Prostate gland (tissue), 2 donors: ENCODE data around the gene PES1. TPM values are rescaled to one million over a fixed set of nuclear protein-coding genes. Genes with fewer than 3 reads are reported as not detected.

ENCODE experiments used
- DNase-seq: peaks from one replicate; pipeline ENCODE4 v3.0.0-alpha.2; 2019; ENCODE audit warnings: low spot score
- H3K27ac ChIP-seq, 2 donors: fragments of 200-600 bp; sonication (generic); 2 replicates each; pipeline ENCODE4 v1.5.1; 2017 to 2019
- H3K27me3 ChIP-seq: fragments of 200-600 bp; sonication (generic); replicated peaks from 2 replicates; pipeline ENCODE4 v1.5.1; 2019; ENCODE audit not compliant: insufficient read depth
- H3K36me3 ChIP-seq, 2 donors: fragments of 200-600 bp; sonication (generic); 1 replicate in 1 of 2; 2 replicates in 1 of 2; pipeline versions ENCODE4 v1.5.1 to v1.8.1; 2017 to 2019
- H3K4me1 ChIP-seq: fragments of 200-600 bp; sonication (generic); replicated peaks from 2 replicates; pipeline ENCODE4 v1.5.1; 2019
- H3K4me3 ChIP-seq, 2 donors: fragments of 200-600 bp; sonication (generic); 2 replicates each; pipeline ENCODE4 v1.5.1; 2017 to 2019
- H3K9me3 ChIP-seq: fragments of 200-600 bp; sonication (generic); 2 replicates; pipeline ENCODE4 v1.5.1; 2017
- POLR2A ChIP-seq: fragments of 450-650 bp; IDR thresholded peaks from one replicate; pipeline ENCODE4 v1.6.1; 2016; ENCODE audit warnings: antibody characterized with exemption, mild to moderate bottlenecking
- POLR2AphosphoS5 ChIP-seq: sonication (generic); formaldehyde crosslinking; IDR thresholded peaks from one replicate; pipeline ENCODE4 v1.6.1; 2017; ENCODE audit warnings: antibody characterized with exemption
- WGBS: methylation state at CpG from one replicate; pipeline ENCODE4 v1.1.5; 2018; 5-methylcytosine and 5-hydroxymethylcytosine counted together
- intact Hi-C: fragments of 100-400 bp; cut with DNase I; formaldehyde crosslinking; loops from one replicate; pipeline ENCODE4 v1.14.2; 2022
- total RNA-seq, 2 donors: library from RNA; depleted of rRNA; stranded (reverse); fragments of >200 nt; gene quantifications; one replicate each; pipeline ENCODE4 v1.1.0, GENCODE V29; 2016
- TF ChIP-seq, protein P1 (sequence below), 4 experiments: fragments of 200-600 bp in 2 of 4; fragments of 450-650 bp in 2 of 4; sonication (generic) in 2 of 4; IDR thresholded peaks; 1 replicate in 3 of 4; 2 replicates in 1 of 4; pipeline ENCODE4 v1.5.1; 2016 to 2019; ENCODE audit warnings: antibody characterized with exemption in 4 of 4, mild to moderate bottlenecking in 2 of 4, moderate library complexity in 2 of 4

The PES1 gene
- total RNA-seq, 2 donors from 2014 or later, result 41.1 to 79.5 TPM

DNA sequence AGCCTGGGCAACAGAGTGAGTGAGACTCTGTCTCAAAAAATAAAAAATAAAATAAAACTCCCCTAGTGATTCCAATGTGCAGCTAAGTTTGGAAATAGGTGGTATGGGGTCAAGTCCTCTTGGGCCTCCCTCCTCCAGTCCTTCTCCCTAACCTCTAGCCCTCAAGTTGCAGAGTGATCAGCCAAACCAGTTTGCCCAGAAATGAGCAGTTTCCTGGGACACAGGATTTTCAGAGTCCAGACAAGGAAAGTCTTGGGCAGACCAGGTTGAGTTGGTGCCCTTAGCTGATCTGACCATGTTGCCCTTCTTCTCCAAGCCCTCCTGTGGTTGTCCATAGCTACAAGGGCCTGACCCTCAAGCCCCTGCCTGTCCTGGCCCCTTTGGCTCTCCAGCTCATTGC lies 23.2 kb upstream of the PES1 start:
- H3K4me3 ChIP-seq, result no peak overlapping the region
- H3K4me1 ChIP-seq, result no peaks in the 10 kb centered on the region
- DNase-seq, result no peak
- H3K36me3 ChIP-seq, result no peaks in the 10 kb centered on the region
- TF ChIP-seq POLR2AphosphoS5 (no peak), POLR2A (no peak)
- TF ChIP-seq, protein P1, sequence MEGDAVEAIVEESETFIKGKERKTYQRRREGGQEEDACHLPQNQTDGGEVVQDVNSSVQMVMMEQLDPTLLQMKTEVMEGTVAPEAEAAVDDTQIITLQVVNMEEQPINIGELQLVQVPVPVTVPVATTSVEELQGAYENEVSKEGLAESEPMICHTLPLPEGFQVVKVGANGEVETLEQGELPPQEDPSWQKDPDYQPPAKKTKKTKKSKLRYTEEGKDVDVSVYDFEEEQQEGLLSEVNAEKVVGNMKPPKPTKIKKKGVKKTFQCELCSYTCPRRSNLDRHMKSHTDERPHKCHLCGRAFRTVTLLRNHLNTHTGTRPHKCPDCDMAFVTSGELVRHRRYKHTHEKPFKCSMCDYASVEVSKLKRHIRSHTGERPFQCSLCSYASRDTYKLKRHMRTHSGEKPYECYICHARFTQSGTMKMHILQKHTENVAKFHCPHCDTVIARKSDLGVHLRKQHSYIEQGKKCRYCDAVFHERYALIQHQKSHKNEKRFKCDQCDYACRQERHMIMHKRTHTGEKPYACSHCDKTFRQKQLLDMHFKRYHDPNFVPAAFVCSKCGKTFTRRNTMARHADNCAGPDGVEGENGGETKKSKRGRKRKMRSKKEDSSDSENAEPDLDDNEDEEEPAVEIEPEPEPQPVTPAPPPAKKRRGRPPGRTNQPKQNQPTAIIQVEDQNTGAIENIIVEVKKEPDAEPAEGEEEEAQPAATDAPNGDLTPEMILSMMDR (IDR thresholded peaks at IDR 0.05), result no peak
- no peaks in the 10 kb centered on the region for H3K27me3 ChIP-seq
- intact Hi-C loops, result no loop called here
- no peaks in the 10 kb centered on the region for H3K9me3 ChIP-seq
- H3K27ac ChIP-seq, result no peak overlapping the region

DNA sequence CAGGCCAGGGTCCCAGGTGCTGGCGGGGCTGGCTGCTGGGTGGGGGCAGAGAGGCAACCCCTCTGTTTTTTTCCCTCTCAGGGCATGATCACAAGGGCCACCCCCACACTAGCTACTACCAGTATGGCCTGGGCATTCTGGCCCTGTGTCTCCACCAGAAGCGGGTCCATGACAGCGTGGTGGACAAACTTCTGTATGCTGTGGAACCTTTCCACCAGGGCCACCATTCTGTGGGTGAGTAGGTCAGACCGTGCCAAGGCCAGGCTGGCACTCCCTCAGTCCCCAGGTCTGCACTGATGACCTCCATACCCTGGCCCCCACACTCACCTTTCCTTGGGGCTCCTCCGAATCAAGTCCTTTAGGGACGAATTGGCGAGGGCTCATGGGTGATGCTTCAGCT lies 22.6 kb upstream of the PES1 start:
- no peaks in the 10 kb centered on the region for H3K4me1 ChIP-seq
- intact Hi-C loops, result no loop called here
- H3K9me3 ChIP-seq, result no peaks in the 10 kb centered on the region
- WGBS, result 89% methylated on average over 6 of the region's 7 CpGs
- H3K4me3 ChIP-seq, result no peak overlapping the region
- TF ChIP-seq, protein P1 (IDR thresholded peaks at IDR 0.05), result no peak
- no peaks in the 10 kb centered on the region for H3K27me3 ChIP-seq
- H3K27ac ChIP-seq, result no peak overlapping the region
- H3K36me3 ChIP-seq, result no peaks in the 10 kb centered on the region
- DNase-seq, result no peak

DNA sequence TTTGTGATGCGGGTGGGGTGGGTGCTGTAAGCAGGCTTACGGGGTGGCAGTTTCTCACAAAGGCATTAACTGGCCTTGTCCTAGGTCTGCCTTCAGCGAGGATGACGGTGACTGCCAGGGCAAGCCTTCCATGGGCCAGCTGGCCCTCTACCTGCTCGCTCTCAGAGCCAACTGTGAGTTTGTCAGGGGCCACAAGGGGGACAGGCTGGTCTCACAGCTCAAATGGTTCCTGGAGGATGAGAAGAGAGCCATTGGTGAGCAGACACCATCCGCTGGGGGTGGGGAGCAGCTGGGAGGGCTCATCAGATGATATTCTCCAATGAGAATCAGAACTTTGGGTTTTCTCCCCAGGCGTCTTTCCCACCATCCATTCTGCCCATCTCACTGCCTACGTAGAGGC lies 21.1 kb upstream of the PES1 start:
- no peak overlapping the region for H3K27ac ChIP-seq
- intact Hi-C loops, result no loop called here
- H3K36me3 ChIP-seq, result no peaks in the 10 kb centered on the region
- no peaks in the 10 kb centered on the region for H3K27me3 ChIP-seq
- WGBS, result 95% methylated on average over 8 of the region's 8 CpGs
- TF ChIP-seq POLR2AphosphoS5, result no peak
- TF ChIP-seq POLR2A, result no peak
- no peak overlapping the region for H3K4me3 ChIP-seq
- H3K4me1 ChIP-seq, result no peaks in the 10 kb centered on the region
- no peaks in the 10 kb centered on the region for H3K9me3 ChIP-seq
- no peak for DNase-seq

DNA sequence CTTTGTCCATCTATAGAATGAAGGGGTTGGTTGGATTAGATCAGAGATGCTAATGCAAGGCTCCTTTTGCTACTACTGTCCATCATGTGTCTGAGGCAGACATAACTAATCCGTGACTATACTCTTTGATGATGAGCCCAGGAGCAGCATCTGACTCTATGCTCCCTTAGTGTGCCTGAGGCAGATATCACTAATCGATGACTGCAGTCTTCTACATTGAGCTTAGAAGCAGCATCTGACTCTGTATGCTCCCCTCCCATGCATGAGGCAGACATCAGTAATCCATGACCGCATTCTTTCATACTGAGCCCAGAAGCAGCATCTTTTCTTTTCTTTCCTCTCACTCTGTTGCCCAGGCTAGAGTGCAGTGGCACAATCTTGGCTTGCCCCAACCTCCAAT lies 19.5 kb upstream of the PES1 start:
- Histone ChIP-seq H3K4me1 (no peaks in the 10 kb centered on the region), H3K36me3 (no peaks in the 10 kb centered on the region), H3K27me3 (no peaks in the 10 kb centered on the region), H3K27ac (no peak overlapping the region), H3K4me3 (no peak overlapping the region), H3K9me3 (no peaks in the 10 kb centered on the region)
- intact Hi-C loops, result no loop called here
- no peak for DNase-seq
- TF ChIP-seq POLR2A (no peak), POLR2AphosphoS5 (no peak)
- TF ChIP-seq, protein P1 (IDR thresholded peaks at IDR 0.05), result no peak
- 98% methylated on average over 3 of the region's 3 CpGs for WGBS

DNA sequence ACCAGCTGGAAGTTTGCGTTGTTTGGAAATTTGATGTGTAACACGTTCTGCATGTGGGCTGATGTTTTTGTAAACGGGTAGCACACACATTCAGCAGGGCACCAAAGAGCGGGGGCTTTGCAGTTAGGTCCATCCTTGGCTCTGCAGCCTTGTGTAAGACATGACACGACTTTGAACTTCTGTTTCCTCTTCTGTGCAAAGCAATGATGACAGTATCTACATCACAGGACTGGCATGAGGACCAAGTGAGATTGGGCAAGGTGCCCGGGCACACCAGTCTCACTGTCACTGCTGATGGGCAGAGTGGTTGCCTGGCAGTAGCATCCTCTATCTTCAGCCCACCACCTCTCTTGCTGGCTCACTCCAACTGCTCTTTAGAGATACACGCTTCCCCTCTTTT lies 18.6 kb upstream of the PES1 start:
- no peaks in the 10 kb centered on the region for H3K4me1 ChIP-seq
- no peak for DNase-seq
- H3K36me3 ChIP-seq, result no peaks in the 10 kb centered on the region
- H3K4me3 ChIP-seq, result no peak overlapping the region
- H3K9me3 ChIP-seq, result no peaks in the 10 kb centered on the region
- WGBS, result 80% methylated on average over 7 of the region's 7 CpGs
- TF ChIP-seq POLR2AphosphoS5 (no peak), POLR2A (no peak)
- H3K27ac ChIP-seq, result no peak overlapping the region
- H3K27me3 ChIP-seq, result no peaks in the 10 kb centered on the region
- intact Hi-C loops, result no loop called here

DNA sequence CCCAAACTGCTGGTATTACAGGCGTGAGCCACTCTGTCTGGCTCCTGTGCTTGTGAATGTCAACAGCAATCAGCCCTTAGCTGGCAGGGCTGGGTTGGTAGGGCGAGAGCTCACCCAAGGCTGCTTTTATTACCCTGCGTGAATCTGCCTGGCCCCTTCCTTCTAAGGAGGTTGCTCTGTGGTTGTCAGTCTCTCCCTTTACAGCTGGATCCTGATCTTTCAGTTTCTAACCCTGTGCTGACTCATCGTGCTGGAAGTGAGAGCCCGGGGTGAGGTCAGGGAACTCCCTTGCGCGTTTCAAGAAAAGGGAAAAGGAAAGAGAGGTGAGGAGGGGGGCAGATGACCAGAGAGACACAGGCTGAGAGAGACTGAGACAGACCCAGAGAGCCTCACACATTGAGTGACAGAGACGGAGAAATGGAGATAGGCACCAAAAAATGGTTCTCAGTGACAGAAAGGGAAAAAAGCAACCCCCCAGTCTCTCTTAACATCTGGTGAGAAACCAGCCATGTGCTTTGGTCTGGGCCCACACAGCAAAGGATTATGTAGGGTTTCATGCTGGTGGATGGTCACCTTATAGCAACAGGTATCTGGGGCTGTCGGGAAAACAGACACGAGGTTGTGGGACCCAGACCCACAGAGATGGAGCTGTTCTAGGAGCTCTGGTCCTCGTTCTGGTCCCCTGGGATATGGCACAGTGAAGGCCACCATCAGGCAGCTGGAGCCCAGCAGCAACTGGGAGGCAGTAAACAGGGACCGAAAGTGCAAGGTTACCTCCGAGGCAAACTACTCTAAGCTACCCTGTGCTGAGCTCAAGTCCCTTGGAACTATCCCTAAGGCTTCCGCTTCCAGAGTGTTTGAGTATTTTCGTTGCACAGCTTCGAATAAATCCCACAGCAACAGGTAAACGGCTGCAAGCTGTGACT lies 17.8 kb upstream of the PES1 start:
- WGBS, result 50% methylated on average over 17 of the region's 17 CpGs
- no peaks in the 10 kb centered on the region for H3K4me1 ChIP-seq
- peak overlapping the region; percentile 37 to 38 for H3K27ac ChIP-seq
- intact Hi-C loops, result no loop called here
- H3K27me3 ChIP-seq, result no peaks in the 10 kb centered on the region
- DNase-seq, result no peak
- H3K4me3 ChIP-seq, result no peak overlapping the region
- H3K36me3 ChIP-seq, result no peaks in the 10 kb centered on the region
- H3K9me3 ChIP-seq, result no peaks in the 10 kb centered on the region
- TF ChIP-seq POLR2A (no peak), POLR2AphosphoS5 (peak; percentile 42)
- TF ChIP-seq, protein P1 (IDR thresholded peaks at IDR 0.05), result no peak
